SH-SY5Y (cell line): ENCODE data around the gene B3GALT5.

ENCODE experiments used
- GATA2 ChIP-seq: IDR thresholded peaks from 2 replicates; pipeline ENCODE4 v1.6.1; 2011; ENCODE audit warnings: mild to moderate bottlenecking, low read depth, low read length
- GATA3 ChIP-seq: IDR thresholded peaks from 2 replicates; pipeline ENCODE4 v1.6.1; 2011; ENCODE audit warnings: low read depth, mild to moderate bottlenecking, low read length, moderate library complexity

The B3GALT5 gene

DNA sequence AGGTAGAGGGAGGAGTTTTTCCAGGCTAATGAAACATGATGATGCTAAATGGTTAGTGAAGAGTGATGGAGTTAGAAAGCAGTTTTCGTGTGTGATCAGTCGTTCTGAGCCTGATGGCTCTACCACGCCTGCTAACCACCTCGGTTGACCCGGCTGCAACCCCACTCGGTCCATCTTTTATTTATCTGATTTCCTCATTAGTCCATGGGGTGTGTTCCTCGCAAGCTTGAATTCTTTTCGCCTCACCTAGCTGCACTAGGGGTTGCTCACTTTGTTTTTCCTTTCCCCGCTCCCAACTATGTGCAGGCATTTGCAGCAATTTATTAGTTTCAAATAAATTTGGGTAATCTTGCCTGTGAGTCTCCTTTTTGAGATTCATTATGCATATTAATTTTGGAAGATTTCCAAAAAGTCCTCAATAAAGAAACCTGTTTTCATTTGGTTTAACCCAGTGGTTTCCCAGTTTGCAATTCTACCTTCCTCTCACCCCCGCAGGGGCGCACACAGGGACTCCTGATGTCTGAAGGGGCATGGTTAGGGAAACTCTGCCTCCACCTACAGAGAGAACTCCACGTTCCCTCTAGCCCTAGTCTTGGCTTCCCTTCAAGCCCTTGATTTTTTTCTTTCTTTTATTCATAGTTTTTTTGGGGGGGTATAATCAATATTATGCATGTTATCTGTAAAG lies 12.6 kb downstream of the B3GALT5 start:
- TF ChIP-seq GATA3, result no peak
- TF ChIP-seq GATA2, result no peak

DNA sequence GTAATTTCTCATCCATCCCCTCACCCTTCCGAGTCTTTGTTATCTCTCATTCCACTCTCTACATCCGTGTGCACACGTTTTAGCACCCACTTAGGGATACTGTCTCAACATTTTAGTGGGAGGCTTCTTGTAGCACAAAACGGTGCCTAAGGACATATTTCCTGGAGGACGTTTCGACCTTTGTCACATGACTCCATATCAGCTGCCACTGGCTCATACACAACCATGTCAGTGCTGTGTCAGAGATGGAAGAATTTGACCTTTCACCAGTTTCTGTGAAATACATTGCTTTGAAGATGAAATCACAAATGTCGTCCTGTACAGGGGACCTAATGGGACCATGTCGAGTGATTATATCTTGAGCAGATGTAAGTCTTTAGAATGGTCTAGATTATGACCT lies 15.6 kb downstream of the B3GALT5 start:
- TF ChIP-seq GATA3 (no peak), GATA2 (no peak)

GRCh38 chr21:39630191-39630591 lies 17.5 kb downstream of the B3GALT5 start:
- TF ChIP-seq GATA3 (no peak), GATA2 (no peak)

DNA sequence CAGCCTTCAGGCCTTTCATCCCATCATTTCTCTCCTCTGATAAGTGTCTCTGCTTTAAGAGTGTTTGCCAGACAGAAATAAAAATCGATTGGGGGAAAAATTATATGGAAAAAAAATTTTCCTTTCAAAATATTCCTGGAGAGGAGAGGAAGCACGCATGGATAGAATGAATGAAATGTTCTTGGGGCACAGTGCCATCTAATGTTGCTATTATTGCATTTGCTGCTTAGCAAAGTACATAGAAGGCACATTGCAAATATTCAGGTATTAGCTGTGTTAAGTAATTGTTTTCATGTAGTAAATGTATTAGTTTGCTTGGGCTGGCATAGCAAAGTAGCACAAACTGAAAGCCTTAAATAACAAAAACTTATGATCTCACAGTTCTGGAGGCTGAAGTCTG lies 18.1 kb downstream of the B3GALT5 start:
- TF ChIP-seq GATA3 (no peak), GATA2 (no peak)

- TF ChIP-seq GATA2 (no peak), GATA3 (no peak)
Observed at GRCh38 chr21:39631842-39632562, 19.3 kb downstream of the B3GALT5 start.

- TF ChIP-seq GATA2 (no peak), GATA3 (no peak)
Observed at GRCh38 chr21:39632796-39633442, 20.2 kb downstream of the B3GALT5 start.

GRCh38 chr21:39633770-39634181 lies 21.0 kb downstream of the B3GALT5 start:
- TF ChIP-seq GATA2 (no peak), GATA3 (no peak)

- no peak for TF ChIP-seq GATA2
- no peak for TF ChIP-seq GATA3
Observed at GRCh38 chr21:39634507-39634906, 21.8 kb downstream of the B3GALT5 start.

GRCh38 chr21:39637197-39637970 lies 24.6 kb downstream of the B3GALT5 start:
- TF ChIP-seq GATA3 (no peak), GATA2 (no peak)

DNA sequence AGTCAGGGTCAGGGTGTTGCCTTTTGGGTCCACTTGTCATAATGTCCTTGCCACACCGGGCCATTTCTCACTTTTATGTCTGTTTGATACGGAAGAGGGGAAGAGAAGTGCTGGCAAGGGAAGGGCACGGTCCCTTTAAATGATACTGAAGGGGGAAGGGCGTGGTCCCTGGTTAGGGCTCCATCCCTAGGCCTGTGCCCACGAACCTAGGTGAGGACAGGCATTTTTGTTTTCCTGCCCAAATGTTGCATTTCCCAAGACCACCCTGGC lies 25.2 kb downstream of the B3GALT5 start:
- no peak for TF ChIP-seq GATA2

GRCh38 chr21:39638281-39638680 lies 25.5 kb downstream of the B3GALT5 start:
- TF ChIP-seq GATA3 (no peak), GATA2 (no peak)

DNA sequence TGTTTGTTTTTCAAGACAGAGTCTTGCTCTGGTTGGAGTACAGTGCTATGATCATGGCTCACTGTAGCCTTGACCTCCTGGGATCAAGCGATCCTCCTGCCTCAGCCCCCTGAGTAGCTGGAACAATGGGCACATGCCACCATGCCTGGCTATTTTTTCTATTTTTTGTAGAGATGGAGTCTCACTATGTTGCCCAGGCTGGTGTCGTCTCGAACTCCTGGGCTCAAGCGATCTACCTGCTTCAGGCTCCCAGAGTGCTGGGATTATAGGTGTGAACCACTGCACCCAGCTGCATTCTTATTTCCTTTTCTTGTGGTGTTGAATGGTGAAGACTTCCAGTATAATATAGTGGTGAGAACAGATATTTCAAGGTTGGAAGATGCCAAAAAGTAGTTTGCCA lies 28.0 kb downstream of the B3GALT5 start:
- TF ChIP-seq GATA3 (no peak), GATA2 (no peak)

DNA sequence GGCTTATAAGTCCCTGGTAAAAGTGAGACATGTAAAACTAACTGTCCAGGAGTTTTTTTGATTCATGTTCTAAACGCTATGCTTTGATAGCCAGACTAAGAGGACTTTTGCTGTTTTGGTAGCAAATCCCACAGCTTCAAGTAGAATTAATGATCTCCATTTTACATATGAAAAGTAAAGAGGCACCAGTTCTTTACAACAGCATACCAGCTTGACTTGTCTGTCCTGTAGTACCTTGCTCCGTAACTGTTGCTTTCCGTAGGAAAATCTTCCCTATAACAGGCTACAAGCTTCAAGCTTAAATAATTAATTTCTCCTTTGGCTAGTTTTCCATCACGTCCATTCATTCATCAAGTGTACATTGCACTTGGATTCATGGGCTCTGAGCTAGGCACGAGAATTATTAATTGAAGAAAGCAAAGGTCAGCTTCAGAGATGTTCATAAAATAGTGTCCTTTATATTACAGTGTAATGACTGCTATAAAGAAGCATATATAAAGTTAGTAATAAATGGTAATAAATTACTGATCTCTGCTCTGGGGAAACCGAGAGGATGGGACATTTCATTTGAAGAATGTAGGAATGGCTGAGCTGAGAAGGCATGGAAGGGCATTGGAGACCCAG lies 29.2 kb downstream of the B3GALT5 start:
- TF ChIP-seq GATA3, result no peak
- no peak for TF ChIP-seq GATA2

DNA sequence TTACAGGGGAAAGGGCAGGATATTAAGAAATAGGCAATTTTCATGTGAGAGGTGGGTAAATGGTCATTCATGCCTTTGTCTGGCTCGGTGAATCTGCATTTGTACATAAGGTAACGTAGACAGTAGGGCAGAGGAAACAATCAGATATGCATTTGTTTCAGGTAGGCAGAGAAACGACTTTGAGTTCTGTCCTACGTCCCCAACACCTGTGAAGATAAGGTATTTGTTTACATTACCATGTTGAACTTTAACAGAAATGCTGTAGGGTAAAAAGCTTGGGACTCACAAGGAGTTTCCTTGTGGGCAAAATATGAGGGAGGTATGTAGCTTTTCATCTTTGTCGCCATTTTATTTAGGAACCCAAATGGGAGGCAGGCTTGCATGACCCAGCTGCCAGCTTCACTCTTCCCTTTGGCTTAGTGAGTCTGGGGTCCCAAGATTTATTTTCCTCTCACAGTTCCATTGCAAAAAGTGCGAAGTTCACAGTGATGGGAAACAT lies 31.4 kb downstream of the B3GALT5 start:
- TF ChIP-seq GATA3 (no peak), GATA2 (no peak)

DNA sequence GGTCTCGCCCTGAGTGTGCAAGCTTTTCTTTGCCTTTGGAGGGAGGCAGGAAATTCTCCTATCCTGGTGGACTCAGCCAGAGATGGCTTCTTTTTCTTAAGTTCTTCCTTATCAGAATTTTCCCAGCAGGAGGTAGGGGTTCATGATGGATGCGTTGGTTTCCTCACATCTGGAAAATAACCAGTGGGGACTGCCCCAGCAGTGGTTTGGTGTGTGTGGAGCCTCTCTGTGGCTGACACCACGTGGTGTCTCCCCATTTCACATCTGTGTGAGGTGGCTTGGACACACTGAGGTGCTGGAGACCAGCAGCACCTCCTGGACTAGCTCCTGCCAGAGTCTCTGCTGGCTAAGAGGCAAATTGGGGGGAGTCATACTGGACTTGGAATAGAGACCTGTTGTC lies 32.6 kb downstream of the B3GALT5 start:
- TF ChIP-seq GATA3 (no peak), GATA2 (no peak)
